Measurements from ENCODE around the gene SEZ6.
"Not testable (repeated sequence)": the region's sequence is repeated elsewhere in the genome, so short reads cannot be mapped to it uniquely, and the experiment has no call there.

SEZ6 gene

GRCh38 chr17:28951428-28951990 is 54.3 kb downstream of the SEZ6 start, which contains the start of gene PHF12:
PHF12 (minus strand) TSS chr17:28951518; CDS start chr17:28950960, 558 bp downstream.
- DNase-seq, result peak; percentile 98

- DNase-seq, result no peak
These were observed 54.9 kb downstream of the SEZ6 start for GRCh38 chr17:28950752-28951427.

- no peak for DNase-seq
These were observed 55.6 kb downstream of the SEZ6 start for GRCh38 chr17:28950017-28950751.

GRCh38 chr17:28949185-28950016 is 56.4 kb downstream of the SEZ6 start:
- DNase-seq, result no peak

- no peak for DNase-seq
These were observed 57.0 kb downstream of the SEZ6 start for GRCh38 chr17:28948873-28949184.

GRCh38 chr17:28948342-28948741 is 57.5 kb downstream of the SEZ6 start:
- no peak for DNase-seq

GRCh38 chr17:28947639-28948038 is 58.2 kb downstream of the SEZ6 start:
- DNase-seq, result no peak

- DNase-seq, result no peak
These were observed 59.6 kb downstream of the SEZ6 start for GRCh38 chr17:28946239-28946638.

- DNase-seq, result no peak
These were observed 60.7 kb downstream of the SEZ6 start for GRCh38 chr17:28944862-28945741.

- DNase-seq, result no peak
These were observed 61.5 kb downstream of the SEZ6 start for GRCh38 chr17:28944343-28944742.

- DNase-seq, result no peak
These were observed 62.9 kb downstream of the SEZ6 start for GRCh38 chr17:28942925-28943324.

GRCh38 chr17:28941251-28941650 is 64.6 kb downstream of the SEZ6 start:
- no peak for DNase-seq

- DNase-seq, result no peak
These were observed 65.2 kb downstream of the SEZ6 start for GRCh38 chr17:28940675-28941074.

GRCh38 chr17:28940142-28940541 is 65.7 kb downstream of the SEZ6 start:
- no peak for DNase-seq

GRCh38 chr17:28938552-28938951 is 67.3 kb downstream of the SEZ6 start:
- DNase-seq, result no peak

- no peak for DNase-seq
These were observed 68.6 kb downstream of the SEZ6 start for GRCh38 chr17:28937044-28937729.

- DNase-seq, result no peak
These were observed 69.9 kb downstream of the SEZ6 start for GRCh38 chr17:28935744-28936460.

- DNase-seq, result not testable (repeated sequence)
These were observed 71.3 kb downstream of the SEZ6 start for GRCh38 chr17:28934508-28934907.

- DNase-seq, result no peak
These were observed 76.0 kb downstream of the SEZ6 start for GRCh38 chr17:28929787-28930186.

- no peak for DNase-seq
These were observed 77.8 kb downstream of the SEZ6 start for GRCh38 chr17:28928061-28928460.

GRCh38 chr17:28926786-28927185 is 79.0 kb downstream of the SEZ6 start:
- DNase-seq, result no peak
